Measurements from ENCODE around the gene XKR7. TPM values are rescaled to one million over a fixed set of nuclear protein-coding genes. Genes with fewer than 3 reads are reported as not detected.

The XKR7 gene
- polyA plus RNA-seq, 1 donor from 2014 or later = 9.6 TPM

DNA sequence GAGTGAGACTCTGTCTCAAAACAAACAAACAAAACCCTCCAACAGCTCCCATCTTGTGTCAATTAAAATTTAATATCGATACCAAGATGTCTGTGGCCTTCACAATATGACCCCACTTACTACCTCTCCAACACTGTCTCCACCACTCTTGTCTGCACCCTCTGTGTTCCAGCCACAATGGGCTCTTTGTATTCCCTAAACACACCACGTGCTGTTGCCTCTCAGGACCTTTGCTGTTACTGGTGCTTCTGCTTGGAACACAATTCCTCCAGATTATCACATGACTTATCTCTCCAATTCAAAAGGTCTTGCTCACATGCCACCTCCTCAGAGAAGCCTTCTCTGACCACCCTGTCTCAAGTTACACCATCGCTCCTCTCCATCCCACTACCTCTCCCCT is 78.0 kb downstream of the XKR7 start:
- no peak overlapping the region for H3K4me2 ChIP-seq (ENCODE audit: low read length)
- no peaks in the 10 kb centered on the region for H4K20me1 ChIP-seq (ENCODE audit: insufficient read depth)
- H3K9ac ChIP-seq (ENCODE audit: low read length) = no peak overlapping the region
- no peak overlapping the region for H2AFZ ChIP-seq (ENCODE audit: low read depth, low read length)
- H3K9me3 ChIP-seq (ENCODE audit: low read length) = peaks cover under 1% of the 10 kb centered on the region
- H3K79me2 ChIP-seq (replicated peaks; ENCODE audit: insufficient read depth, low read length) = no peaks in the 10 kb centered on the region
- no peaks in the 10 kb centered on the region for H3F3A ChIP-seq (ENCODE audit: insufficient read depth, low read length, poor library complexity, severe bottlenecking)
- no peaks in the 10 kb centered on the region for H3K36me3 ChIP-seq (ENCODE audit: insufficient read depth, low read length)
- no peaks in the 10 kb centered on the region for H3K9me2 ChIP-seq (ENCODE audit: insufficient read depth, low read length)
- H3K4me3 ChIP-seq (ENCODE audit: low read length) = no peak overlapping the region
- H3K27me3 ChIP-seq (ENCODE audit: insufficient read depth, low read depth, low read length) = peaks cover 24% of the 10 kb centered on the region
- TF ChIP-seq, protein P1, sequence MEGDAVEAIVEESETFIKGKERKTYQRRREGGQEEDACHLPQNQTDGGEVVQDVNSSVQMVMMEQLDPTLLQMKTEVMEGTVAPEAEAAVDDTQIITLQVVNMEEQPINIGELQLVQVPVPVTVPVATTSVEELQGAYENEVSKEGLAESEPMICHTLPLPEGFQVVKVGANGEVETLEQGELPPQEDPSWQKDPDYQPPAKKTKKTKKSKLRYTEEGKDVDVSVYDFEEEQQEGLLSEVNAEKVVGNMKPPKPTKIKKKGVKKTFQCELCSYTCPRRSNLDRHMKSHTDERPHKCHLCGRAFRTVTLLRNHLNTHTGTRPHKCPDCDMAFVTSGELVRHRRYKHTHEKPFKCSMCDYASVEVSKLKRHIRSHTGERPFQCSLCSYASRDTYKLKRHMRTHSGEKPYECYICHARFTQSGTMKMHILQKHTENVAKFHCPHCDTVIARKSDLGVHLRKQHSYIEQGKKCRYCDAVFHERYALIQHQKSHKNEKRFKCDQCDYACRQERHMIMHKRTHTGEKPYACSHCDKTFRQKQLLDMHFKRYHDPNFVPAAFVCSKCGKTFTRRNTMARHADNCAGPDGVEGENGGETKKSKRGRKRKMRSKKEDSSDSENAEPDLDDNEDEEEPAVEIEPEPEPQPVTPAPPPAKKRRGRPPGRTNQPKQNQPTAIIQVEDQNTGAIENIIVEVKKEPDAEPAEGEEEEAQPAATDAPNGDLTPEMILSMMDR (IDR thresholded peaks at IDR 0.05; ENCODE audit: poor library complexity, severe bottlenecking) = no peak
- no peak for TF ChIP-seq TAF1 (IDR thresholded peaks at IDR 0.05; ENCODE audit: low read depth)
- TF ChIP-seq EZH2 (IDR thresholded peaks at IDR 0.05; ENCODE audit: borderline replicate concordance, insufficient read depth, low read length, poor library complexity, severe bottlenecking) = no peak
- TF ChIP-seq SMC3 (conservative IDR thresholded peaks at IDR 0.05; ENCODE audit: poor library complexity) = no peak
- TF ChIP-seq, protein P2, sequence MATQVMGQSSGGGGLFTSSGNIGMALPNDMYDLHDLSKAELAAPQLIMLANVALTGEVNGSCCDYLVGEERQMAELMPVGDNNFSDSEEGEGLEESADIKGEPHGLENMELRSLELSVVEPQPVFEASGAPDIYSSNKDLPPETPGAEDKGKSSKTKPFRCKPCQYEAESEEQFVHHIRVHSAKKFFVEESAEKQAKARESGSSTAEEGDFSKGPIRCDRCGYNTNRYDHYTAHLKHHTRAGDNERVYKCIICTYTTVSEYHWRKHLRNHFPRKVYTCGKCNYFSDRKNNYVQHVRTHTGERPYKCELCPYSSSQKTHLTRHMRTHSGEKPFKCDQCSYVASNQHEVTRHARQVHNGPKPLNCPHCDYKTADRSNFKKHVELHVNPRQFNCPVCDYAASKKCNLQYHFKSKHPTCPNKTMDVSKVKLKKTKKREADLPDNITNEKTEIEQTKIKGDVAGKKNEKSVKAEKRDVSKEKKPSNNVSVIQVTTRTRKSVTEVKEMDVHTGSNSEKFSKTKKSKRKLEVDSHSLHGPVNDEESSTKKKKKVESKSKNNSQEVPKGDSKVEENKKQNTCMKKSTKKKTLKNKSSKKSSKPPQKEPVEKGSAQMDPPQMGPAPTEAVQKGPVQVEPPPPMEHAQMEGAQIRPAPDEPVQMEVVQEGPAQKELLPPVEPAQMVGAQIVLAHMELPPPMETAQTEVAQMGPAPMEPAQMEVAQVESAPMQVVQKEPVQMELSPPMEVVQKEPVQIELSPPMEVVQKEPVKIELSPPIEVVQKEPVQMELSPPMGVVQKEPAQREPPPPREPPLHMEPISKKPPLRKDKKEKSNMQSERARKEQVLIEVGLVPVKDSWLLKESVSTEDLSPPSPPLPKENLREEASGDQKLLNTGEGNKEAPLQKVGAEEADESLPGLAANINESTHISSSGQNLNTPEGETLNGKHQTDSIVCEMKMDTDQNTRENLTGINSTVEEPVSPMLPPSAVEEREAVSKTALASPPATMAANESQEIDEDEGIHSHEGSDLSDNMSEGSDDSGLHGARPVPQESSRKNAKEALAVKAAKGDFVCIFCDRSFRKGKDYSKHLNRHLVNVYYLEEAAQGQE (IDR thresholded peaks at IDR 0.05; ENCODE audit: borderline replicate concordance) = no peak
- TF ChIP-seq EP300 (conservative IDR thresholded peaks at IDR 0.05; ENCODE audit: poor library complexity, severe bottlenecking) = no peak
- no peak for TF ChIP-seq RAD21 (conservative IDR thresholded peaks at IDR 0.05)
- no peak for TF ChIP-seq MXI1 (conservative IDR thresholded peaks at IDR 0.05; ENCODE audit: poor library complexity, severe bottlenecking)
- no peak for TF ChIP-seq POLR2AphosphoS5 (IDR thresholded peaks at IDR 0.05)
- no peak overlapping the region for H3K27ac ChIP-seq (ENCODE audit: low read length)

DNA sequence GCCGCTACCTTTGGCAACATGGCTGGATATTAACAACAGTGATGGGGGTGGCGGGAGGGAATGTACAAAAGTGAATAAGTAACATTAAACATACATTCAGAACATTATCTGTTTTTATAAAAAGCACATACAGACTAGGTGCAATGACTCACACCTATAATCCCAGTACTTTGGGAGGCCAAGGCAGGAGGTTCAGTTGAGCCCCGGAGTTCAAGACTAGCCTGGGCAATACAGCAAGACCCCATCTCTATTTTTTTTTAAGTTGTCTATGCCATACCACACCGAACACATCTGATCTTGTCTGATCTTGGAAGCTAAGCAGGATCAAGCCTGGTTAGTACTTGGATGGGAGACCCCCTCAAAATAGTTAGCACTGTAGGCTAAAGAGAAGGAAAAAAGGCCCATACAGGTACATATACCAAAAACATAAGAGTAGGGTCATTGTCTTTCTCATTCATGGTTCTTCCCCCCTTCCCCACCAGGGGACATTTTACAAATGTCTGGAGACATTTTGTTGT is 82.4 kb downstream of the XKR7 start:
- TF ChIP-seq SMC3 (conservative IDR thresholded peaks at IDR 0.05; ENCODE audit: poor library complexity) (no peak), EP300 (conservative IDR thresholded peaks at IDR 0.05; ENCODE audit: poor library complexity, severe bottlenecking) (no peak), MXI1 (conservative IDR thresholded peaks at IDR 0.05; ENCODE audit: poor library complexity, severe bottlenecking) (no peak), EZH2 (IDR thresholded peaks at IDR 0.05; ENCODE audit: borderline replicate concordance, insufficient read depth, low read length, poor library complexity, severe bottlenecking) (no peak), TAF1 (IDR thresholded peaks at IDR 0.05; ENCODE audit: low read depth) (no peak), POLR2AphosphoS5 (IDR thresholded peaks at IDR 0.05) (no peak), RAD21 (conservative IDR thresholded peaks at IDR 0.05) (no peak)
- TF ChIP-seq, protein P2 (IDR thresholded peaks at IDR 0.05; ENCODE audit: borderline replicate concordance) = no peak
- TF ChIP-seq, protein P1 (IDR thresholded peaks at IDR 0.05; ENCODE audit: poor library complexity, severe bottlenecking) = no peak
- peaks cover 55% of the 10 kb centered on the region for H3K27me3 ChIP-seq (ENCODE audit: insufficient read depth, low read depth, low read length)

More for the DNA sequence above, 82.4 kb downstream of the XKR7 start:
- Histone ChIP-seq H3K79me2 (replicated peaks; ENCODE audit: insufficient read depth, low read length) (no peaks in the 10 kb centered on the region), H3K4me3 (ENCODE audit: low read length) (no peak overlapping the region), H3K36me3 (ENCODE audit: insufficient read depth, low read length) (no peaks in the 10 kb centered on the region), H3K9ac (ENCODE audit: low read length) (no peak overlapping the region), H3F3A (ENCODE audit: insufficient read depth, low read length, poor library complexity, severe bottlenecking) (no peaks in the 10 kb centered on the region), H2AFZ (ENCODE audit: low read depth, low read length) (no peak overlapping the region), H3K4me2 (ENCODE audit: low read length) (no peak overlapping the region), H3K27ac (ENCODE audit: low read length) (no peak overlapping the region), H4K20me1 (ENCODE audit: insufficient read depth) (no peaks in the 10 kb centered on the region), H3K9me3 (ENCODE audit: low read length) (peaks cover 8% of the 10 kb centered on the region), H3K9me2 (ENCODE audit: insufficient read depth, low read length) (no peaks in the 10 kb centered on the region)
